GM10266 (cell line): ENCODE data around the gene DNAJC5.

Source experiments
- DNase-seq: peaks from one replicate; pipeline ENCODE4 v3.0.0; 2012; ENCODE audit errors: extremely low spot score
- TF ChIP-seq, protein P1 (sequence below): IDR thresholded peaks from 2 replicates; pipeline ENCODE4 v1.5.1; 2012; ENCODE audit warnings: mild to moderate bottlenecking, low read depth; ENCODE audit not compliant: control insufficient read depth, insufficient read depth; ENCODE audit errors: missing control alignments

Gene DNAJC5

DNA sequence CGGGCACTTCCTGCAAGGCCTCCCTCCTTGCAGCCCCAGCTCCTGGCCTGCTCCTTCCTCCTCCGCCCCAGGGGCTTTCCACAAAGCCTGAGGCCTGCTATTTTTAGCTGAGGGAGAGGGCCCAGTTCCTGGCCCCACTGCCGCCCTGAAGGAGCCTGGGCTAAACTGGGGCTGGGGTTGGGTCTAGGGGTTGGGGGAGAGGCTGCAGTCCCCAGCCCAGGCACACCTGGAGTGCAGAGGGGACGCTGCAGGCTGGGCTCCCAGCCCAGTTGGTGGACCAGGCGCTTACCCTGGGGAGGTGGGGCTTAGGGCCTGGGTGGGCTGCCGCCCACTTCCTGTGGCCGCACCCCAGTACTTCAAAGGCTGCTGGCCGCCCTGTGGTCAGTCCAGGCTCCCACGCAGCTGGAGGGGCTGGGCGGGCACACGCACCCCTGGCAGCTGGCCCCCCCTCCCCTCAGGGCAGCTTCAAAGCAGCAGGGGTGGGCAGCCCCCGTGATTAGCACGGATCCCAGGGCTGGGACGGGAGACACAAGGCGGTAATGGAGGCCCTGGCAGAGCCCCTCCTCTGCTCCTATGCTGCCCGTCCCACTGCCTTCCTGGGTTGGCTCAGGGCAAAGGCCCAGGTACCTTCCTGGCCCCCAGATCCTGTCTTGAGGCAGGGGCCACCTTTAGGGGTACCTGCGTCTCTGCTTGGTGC is 40.7 kb upstream of the DNAJC5 start:
- TF ChIP-seq, protein P1, sequence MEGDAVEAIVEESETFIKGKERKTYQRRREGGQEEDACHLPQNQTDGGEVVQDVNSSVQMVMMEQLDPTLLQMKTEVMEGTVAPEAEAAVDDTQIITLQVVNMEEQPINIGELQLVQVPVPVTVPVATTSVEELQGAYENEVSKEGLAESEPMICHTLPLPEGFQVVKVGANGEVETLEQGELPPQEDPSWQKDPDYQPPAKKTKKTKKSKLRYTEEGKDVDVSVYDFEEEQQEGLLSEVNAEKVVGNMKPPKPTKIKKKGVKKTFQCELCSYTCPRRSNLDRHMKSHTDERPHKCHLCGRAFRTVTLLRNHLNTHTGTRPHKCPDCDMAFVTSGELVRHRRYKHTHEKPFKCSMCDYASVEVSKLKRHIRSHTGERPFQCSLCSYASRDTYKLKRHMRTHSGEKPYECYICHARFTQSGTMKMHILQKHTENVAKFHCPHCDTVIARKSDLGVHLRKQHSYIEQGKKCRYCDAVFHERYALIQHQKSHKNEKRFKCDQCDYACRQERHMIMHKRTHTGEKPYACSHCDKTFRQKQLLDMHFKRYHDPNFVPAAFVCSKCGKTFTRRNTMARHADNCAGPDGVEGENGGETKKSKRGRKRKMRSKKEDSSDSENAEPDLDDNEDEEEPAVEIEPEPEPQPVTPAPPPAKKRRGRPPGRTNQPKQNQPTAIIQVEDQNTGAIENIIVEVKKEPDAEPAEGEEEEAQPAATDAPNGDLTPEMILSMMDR = no peak

GRCh38 chr20:63854766-63855362 is 40.1 kb upstream of the DNAJC5 start:
- peak; percentile 36 for DNase-seq
- TF ChIP-seq, protein P1 = no peak

More for the DNA sequence above, 40.7 kb upstream of the DNAJC5 start:
- DNase-seq = peak; percentile 76

- TF ChIP-seq, protein P1 = no peak
- peak; percentile 26 for DNase-seq
Measured at GRCh38 chr20:63855363-63856097, 39.4 kb upstream of the DNAJC5 start.

DNA sequence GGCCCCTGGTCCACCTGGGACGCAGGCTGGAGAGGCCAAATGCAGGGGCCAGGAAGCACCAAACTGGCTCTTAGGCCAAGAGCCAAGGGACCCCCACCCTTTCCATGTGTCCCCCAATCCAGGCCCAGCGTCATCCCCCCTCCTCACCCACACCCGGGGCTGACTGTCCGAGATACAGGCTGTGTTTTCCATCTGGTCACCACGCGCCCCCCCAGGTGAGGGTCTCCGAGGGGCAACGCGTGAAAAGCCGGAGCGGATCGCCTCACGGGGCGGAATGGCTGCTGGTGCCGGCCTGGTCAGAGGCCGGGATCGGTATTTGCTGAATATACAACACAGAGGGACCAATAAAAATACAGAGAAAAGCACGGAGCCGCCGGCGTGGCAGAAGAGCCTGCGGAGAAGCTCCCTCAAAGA is 38.8 kb upstream of the DNAJC5 start:
- no peak for DNase-seq
- TF ChIP-seq, protein P1 = no peak

GRCh38 chr20:63857764-63858392 is 37.0 kb upstream of the DNAJC5 start:
- no peak for DNase-seq
- TF ChIP-seq, protein P1 = no peak

- peak; percentile 75 for DNase-seq
- TF ChIP-seq, protein P1 = peak; percentile 30
Measured at GRCh38 chr20:63858393-63859165, 36.3 kb upstream of the DNAJC5 start.
